HG02610 (cell line): ENCODE measurements around the gene RGPD3.
"Not testable (repeated sequence)": the region's sequence is repeated elsewhere in the genome, so short reads cannot be mapped to it uniquely, and the experiment has no call there.

ENCODE experiments used
- ATAC-seq: cut with Tn5 transposase; IDR thresholded peaks from one replicate; pipeline ENCODE4 v1.9.1; 2021; ENCODE audit warnings: mild to moderate bottlenecking, moderate library complexity; ENCODE audit not compliant: unreplicated experiment

RGPD3 gene

DNA sequence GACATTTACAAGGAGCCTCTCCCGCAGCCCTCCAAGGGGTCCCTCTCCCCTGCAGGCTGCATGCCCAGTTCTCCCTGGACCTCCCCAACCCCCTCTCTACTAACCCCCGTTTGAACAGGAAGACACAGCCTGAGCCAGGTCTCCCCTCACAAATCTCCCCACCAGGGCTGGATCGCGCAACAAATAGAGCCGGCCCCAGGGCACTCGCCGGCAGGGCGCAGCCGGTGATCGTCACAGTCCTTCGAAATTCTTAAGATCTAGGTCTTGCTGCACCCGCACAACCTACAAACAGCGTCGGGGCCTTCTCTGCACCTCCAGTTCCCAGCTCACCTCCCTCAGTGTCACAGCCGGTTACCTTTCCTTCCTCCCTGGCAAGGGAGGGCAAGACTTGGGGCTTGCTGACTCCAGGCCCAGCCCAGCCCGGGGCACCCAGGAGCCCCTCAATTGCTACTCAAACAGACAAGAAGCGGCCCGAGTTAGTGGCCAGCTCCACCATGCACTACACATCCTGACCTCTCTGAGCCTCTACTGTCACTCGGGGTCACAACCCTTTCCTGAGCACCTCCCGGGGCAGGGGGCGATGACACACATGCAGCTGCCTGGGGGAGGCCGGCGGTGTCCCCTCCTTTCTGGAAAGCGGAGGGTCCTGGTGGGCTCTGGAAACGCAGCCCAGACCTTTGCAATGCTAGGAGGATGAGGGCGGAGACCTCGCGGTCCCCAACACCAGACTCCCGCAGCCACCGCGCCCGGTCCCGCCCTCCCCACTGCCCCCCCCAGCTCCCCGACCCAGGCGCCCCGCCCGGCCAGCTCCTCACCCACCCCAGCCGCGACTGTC lies 18.6 kb upstream of the RGPD3 start, which contains the start of gene CD8B2:
Gene CD8B2 (plus strand): TSS at position 814 of the 835 bp plus-strand sequence. CDS start 63 bp downstream, outside the sequence.
- ATAC-seq: not testable (repeated sequence)

DNA sequence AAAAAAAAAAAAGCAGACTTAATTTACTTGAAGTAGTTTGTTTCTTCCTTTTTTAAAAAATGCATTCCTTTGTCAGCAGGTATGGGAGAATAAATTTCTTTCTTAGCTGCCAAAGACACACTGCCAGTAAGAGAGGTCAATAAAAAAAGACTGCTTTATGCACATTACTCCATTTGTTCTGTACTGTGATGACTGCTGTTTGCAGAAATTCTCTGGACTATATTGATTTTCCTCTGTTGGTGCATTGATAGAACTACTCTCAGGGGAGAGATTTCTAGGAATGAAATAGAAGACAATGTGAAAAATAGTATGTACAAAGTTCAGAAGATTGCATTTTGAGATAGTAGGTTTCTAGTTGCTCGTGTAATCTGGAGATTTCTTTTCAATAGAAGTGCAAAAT lies 11.3 kb upstream of the RGPD3 start:
- ATAC-seq: not testable (repeated sequence)

DNA sequence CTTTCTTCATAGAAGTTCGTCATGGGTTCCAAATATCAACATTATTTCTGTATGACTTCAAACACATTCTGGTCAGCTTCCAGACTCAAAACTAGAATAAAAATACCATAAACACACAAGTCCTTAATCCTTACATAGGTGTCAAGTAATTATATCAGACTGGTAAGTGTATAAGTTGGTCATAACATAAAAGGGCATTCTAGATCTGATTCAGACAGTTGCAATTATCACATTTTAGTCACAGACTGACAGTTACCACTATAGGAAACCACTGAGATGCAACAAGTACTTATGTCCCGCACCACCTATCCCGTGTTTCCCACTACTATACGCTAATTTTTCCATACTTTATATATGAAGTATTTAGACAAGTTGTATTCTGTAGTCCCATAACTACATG lies 9.4 kb upstream of the RGPD3 start:
- ATAC-seq: not testable (repeated sequence)

DNA sequence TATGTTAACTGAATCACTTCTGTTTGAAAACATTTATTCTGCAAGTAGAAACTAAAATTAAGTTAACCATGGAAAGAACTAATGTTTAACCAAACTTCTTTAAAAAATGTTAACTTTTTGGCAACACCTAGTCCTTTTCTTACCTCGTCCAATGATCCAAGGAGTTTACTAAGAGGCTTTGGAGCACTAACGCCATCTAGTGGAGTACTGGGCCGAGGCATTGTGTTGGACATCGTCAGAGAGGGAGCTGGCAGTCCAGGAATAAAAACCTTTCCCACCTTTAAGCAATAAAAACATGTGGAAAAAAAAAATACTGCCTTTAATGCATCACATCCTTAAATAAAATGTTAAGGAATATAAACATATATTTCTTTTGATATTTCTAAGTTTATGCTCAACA lies 2.4 kb upstream of the RGPD3 start:
- ATAC-seq: not testable (repeated sequence)

DNA sequence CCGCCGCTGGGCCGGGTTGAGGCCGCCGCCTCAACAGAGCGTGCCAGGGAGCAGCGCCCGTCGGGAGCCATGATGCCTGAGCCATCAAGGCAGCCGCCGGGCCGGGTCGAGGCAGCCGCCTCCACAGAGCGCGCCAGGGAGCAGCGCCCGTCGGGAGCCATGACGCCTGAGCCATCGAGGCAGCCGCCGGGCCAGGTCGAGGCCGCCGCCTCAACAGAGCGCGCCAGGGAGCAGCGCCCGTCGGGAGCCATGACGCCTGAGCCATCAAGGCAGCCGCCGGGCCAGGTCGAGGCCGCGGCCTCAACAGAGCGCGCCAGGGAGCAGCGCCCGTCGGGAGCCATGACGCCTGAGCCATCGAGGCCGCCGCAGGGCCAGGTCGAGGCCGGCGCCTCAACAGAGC lies 697 bp downstream of the RGPD3 start:
- ATAC-seq: not testable (repeated sequence)

DNA sequence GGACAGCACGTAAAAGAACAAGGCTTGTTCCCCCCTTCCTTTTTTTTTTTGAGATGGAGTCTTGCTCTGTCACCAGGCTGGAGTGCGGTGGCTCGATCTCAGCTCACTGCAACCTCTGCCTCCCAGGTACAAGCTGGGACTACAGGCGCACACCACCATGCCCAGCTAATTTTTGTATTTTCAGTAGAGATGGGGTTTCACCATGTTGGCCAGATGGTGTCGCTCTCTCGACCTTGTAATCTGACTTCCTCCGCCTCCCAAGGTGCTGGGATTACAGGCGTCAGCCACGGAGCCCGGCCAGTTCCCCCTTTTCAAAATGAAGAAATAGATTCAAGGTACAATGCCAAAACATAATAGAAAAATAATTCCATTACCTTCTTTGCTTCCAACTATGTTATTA lies 6.3 kb downstream of the RGPD3 start:
- ATAC-seq: not testable (repeated sequence)

DNA sequence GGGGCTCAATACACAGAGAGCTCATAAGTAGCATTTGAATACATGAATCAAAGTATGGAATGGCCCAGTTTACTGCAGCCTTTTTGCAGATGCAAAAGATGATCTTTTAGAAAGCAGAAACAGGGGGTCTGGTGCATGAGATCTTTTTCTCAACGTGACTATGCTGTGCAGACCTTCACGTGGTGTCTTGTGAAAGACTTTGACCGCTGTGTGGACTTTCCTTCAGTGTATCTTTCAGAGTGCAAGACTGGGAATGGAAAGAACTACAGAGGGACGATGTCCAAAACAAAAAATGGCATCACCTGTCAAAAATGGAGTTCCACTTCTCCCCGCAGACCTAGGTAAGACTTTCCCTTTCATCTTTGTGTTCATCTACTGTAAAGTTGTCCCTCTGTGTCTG lies 77.5 kb downstream of the RGPD3 start:
- ATAC-seq: not testable (repeated sequence)

DNA sequence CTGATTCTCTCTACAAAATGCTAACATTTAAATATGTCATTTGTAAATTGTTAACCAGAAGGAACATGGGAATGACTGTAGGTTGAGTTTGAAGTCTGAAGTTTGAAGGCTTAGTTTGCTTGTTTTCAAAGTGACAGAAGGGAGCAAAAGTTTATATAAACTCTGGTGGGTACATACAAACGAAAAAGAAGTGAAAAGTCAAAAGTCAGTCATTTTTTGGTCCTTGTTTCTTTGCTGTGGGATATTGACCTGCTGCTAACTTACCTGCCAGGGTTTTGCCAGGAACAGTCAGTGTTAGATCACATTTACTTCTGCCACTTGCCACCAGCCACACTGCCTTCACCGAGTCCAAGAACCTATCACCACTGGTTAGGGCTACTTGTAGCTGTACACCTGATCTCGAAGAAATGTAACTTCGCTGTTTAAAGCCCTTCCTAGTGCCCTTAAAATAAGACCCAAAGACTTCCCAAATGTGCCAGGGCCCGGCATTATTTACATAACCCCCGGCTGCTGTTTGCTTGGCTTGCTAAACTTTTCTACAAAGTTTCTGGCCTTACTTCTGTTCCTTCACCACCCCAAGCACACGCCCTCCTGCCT lies 79.3 kb downstream of the RGPD3 start:
- ATAC-seq: not testable (repeated sequence)

DNA sequence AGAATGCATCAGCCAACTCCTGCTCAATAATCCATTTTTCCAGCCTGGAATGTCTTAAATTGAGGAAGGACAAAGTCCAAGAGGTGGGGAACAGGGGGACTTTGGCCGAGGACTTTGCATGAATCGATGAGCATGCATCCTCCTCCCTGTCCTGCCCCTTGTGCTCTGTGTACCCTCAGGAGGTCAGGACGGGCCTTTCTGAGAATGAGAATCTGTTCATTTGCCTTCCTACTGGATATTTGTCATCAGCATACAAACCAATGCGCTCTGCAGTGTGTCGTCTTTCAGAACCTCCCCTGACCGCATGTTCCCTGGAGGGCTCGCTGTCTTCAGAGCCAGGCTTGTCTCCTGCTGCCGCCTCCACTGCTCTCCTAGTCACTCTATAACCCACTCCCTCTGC lies 83.7 kb downstream of the RGPD3 start:
- not testable (repeated sequence) for ATAC-seq

DNA sequence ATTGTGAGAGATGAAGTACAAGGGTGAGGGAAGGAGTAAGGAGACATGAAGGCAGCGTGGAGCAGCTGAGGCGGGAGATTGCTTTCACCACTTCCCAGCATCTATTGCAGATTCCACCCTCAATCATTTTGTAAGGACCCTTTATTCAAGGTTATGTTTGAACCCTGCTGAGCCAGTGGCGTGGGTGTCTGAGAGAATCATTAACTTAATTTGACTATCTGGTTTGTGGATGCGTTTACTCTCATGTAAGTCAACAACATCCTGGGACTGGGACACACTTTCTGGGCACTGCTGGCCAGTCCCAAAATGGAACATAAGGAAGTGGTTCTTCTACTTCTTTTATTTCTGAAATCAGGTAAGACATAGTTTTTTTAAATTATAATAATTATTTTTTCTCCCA lies 86.3 kb downstream of the RGPD3 start:
- not testable (repeated sequence) for ATAC-seq

DNA sequence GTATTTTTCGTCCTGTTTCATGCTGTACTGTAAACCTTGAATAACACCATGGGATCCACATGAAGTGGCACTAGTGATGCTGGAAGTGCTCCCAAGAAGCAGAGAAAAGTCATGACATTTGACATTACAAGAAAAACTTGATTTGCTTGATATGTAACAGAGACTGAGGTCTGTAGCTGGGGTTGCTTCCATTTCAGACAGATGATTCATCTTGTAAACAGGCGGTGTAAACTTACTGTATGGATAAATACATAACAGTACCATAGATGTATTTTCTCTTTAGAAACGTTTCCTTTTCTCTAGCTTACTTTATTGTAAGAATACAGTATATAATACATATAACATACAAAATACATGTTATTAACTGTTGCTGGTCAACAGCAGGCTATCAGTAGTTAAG lies 88.6 kb downstream of the RGPD3 start:
- not testable (repeated sequence) for ATAC-seq

DNA sequence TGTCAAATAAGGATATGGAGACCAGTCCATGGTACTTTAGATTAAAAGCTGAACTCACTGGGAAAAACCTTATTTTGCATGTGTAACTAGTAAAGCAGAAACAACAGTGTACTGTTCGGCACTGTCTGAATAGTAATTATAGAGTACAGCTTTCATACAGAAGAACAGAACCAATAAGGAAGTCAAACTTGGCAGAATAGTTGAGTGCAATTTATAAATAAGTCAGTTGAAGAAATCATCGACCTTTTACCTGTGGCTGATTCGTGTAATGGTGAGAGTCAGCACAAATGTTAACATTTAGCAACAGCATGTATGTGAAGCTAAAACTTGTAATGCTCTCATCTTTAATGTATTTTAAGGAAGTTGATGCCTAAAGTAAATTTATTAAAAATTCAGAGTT lies 99.0 kb downstream of the RGPD3 start:
- not testable (repeated sequence) for ATAC-seq

DNA sequence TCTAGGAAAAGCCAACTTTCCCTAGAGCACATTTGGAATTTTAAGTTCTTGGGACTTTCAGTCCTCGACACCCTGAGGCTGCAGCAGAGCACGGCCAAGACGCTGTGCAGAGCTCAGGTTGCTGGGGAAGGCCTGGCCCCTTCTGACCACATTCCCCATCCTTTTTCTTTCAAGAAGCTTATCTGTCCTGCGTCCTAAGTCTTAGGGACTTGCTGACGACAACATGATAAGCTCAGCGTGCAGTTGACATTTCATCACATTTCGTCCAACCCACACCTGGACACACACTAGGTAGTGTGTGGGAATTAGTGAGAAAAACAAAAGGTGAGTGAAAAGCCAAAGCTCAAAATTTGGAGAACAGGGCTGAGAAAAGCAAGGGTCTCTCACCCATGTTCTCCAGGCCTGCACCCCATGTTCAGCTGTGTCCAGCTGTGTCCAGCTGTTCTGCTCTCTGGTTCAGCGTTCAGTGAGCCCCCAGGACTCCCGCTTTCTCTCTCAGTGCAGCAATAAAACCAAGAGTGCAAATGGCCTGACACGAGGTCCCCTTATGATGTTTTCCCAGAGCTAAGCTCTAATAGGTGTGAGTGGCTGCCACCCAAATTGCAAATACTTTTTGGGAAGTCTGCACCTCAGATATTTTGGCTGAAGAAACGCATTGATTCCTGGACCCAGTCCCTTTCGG lies 101.9 kb downstream of the RGPD3 start:
- ATAC-seq: no peak

DNA sequence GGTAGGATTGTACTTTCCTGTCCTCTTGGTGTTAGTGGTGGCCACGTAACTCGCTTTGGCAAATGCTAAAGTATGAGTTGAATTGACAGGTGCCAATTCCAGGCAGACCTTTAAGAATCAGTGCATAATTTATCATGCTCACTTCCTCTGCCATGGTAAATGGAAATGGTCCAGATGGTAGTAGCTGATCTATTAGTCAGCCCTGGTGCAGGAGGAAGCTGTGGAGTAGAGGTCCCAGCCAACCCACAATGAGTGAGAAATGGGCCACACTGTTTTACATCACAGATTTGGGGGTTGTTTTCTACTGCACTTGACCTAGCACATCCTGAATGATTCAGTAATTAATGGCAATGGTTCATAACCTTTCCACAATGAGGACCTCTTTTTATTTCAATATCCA lies 104.4 kb downstream of the RGPD3 start:
- no peak for ATAC-seq

DNA sequence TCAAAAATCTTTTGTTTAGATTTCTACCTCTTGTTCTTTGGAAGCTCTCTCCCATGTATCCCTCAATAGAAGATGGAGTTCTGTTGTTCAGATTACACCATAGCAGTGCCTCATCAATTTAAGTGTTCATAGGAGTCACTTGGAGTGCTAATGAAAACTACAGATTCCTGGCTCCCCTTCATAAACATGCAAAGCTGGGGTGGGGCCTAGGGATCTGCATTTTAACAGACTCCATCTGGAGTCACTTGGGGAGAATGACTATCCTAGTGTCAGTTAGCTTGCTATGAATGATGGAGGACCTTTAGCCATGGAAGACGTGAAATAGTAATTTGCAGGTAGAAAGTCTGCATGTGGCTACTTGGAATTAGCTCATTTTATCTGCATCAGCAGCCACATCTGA lies 105.4 kb downstream of the RGPD3 start:
- no peak for ATAC-seq

DNA sequence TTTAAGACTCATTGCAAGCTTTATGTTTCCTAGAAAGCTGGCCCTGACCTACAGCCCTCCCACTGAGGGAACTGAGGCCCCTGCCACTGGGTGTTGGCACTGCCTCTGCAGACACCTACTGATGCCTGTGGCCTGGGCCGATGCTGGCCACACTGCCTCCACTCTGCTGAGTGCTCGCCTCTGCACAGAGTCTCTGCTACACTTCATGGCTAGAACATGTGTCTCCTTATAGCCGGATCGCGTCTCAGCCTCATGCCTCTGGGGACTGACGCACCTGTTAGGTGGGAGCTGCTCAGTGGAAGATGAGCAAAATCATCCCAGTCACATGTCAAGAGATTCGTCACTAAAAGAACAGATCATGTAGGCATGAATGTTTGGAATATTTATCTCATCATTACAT lies 108.7 kb downstream of the RGPD3 start:
- no peak for ATAC-seq

DNA sequence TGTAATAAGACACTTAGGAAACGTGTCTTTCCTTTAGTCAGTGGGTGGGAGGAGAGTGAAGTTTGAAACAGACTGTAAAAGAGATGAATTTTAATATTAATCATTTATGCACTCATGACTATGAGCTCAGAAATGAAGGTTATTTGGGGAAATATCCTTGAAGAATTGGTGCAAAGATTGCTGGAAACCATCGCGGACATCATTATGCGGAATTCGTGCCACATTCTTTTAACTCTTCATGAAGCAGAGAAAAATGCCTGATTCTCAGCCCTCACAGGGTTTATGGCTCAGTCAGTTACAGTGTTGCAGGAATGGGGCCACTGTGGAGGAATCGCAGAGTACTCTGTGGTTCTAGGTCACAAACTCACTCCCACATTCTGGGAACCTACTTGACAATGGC lies 109.7 kb downstream of the RGPD3 start:
- ATAC-seq: no peak

DNA sequence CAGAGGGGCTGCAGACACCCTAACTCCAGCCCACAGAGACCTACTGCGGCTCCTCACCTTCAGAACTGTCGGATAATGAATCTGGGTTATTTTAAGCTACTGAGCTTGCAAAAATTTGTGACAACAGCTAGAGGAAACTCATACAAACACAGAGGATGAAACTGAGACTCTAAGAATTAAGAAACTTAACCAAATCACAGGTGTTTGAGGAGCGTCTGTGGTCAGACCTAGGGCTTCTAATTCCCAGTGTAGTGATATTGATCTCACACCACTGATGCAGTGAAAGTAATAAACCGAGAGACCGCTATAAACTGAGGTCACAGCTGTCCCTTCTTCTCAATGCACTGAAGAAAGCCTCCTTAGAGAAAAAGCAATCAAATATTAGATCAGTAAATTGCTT lies 110.1 kb downstream of the RGPD3 start:
- ATAC-seq: peak; percentile 95

DNA sequence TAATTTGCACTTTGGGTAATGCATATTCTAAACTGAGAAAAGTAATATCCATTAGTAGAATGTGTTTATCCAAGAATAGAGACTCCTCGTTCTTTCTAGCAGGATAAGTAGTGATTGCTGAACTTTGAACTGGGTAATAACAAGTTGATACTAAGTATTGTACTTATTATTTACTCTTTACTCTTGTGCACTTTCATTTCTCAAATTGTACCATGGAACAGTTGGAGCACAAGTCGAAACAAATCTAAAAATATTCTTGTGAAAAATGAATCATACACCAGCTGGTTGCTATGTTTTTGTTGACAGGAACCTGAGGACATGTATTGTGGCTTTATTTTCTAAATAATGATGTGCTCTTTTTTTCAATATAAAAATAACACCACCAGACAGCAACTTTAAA lies 111.9 kb downstream of the RGPD3 start:
- ATAC-seq: peak; percentile 42

DNA sequence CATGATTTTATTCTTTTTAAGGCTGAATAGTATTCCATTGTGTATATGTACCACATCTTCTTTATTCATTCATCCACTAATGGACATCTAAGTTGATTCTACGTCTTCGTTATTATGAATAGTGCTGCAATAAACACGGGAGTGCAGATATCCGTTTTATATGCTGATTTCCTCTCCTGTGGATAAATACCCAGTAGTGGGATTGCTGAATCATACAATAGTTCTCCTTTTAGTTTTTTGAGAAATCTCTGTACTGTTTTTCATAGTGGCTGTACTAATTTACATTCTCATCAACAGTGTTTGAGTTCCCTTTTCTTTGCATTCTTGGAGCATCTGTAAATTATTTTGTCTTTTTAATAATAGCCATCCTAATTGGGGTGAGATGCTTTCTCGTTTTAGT lies 114.5 kb downstream of the RGPD3 start:
- no peak for ATAC-seq

DNA sequence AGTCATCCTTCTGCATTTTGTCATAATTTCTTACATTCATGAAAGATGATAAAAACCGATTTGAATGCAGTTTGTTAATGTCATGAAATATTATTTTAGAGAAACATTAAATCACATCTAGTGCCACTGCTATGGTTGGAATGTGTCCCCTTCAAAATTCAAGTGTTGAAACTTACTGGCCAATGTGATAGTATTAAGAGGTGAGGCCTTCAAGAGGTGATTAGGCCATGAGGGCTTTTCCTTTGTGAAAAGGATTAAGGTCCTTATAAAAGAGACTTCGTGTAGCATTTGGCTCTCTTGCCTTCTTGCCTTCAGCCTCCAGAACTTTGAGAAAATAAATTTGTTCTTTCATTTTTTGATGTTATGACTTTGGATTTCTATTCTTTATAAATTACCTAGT lies 117.2 kb downstream of the RGPD3 start:
- ATAC-seq: no peak

DNA sequence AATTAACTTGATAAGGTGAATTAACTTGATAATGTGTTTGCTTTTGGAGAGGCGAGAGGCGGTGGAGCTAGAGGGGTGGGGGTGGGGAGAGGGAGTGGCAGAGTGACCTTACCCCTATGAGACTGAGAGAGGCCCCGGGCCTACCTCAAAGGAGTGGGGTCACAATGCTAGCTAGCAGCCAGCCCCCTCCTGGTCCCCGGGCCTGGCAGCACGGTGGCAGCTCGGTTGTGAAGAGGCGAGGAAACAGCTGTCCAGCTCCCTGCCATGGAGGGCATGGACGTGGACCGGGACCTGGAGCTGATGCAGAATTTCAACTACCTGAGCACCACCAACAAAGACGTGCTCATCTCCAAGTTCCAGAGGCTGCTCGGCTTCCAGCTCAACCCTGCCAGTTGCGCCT lies 123.9 kb downstream of the RGPD3 start:
- no peak for ATAC-seq
